Islet precursor cell (in vitro differentiated cells): ENCODE measurements around the gene TECTB.
"Not testable (repeated sequence)": the region's sequence is repeated elsewhere in the genome, so short reads cannot be mapped to it uniquely, and the experiment has no call there.

ENCODE experiments used
- DNase-seq: peaks from one replicate; pipeline ENCODE4 v3.0.0-alpha.2; 2018

The TECTB gene

DNA sequence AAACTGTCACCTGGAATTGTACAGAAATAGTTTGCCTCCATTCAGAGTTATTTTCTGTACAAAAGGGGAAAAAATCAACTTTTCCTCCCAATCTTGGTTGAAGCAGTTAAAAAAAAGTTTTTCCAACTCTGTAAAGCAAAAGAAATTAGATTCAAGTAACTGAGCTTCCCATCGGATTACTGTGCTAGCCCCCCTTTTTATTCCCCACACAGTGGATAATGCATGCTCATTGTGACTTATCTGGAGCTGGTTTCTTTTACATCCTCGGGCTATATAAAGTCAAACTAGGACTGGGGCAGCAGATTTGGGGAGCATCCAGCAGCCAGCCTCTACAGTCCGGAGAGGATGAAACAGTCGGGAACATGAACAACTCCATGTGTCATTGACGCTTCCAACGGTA lies at the start of gene TECTB:
TECTB (plus strand) TSS at position 301 of the 400 bp plus-strand sequence. CDS start 335 bp downstream, outside the sequence.
- no peak for DNase-seq

- DNase-seq, result no peak
Measured at GRCh38 chr10:112235141-112235540, 48.1 kb upstream of the TECTB start.

DNA sequence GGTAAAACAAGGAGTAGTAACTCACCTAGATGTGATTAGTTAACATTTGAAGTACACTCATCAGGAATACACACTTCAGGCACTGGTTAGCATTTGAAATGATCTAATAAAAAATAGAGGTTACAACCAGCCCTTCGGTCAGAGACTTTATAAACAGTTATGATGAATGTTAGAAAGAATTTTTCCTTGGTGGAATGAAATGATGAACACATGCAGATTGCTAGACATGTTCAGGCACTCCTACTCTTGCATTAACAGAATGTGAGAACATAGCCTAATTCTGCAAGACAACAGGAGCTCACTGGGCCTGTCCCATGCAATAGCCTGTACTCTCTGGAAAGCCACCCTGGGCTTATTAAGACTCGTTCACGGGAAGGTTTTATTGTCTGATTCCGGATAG lies 47.3 kb upstream of the TECTB start:
- no peak for DNase-seq

- no peak for DNase-seq
Measured at GRCh38 chr10:112236486-112236885, 46.7 kb upstream of the TECTB start.

DNA sequence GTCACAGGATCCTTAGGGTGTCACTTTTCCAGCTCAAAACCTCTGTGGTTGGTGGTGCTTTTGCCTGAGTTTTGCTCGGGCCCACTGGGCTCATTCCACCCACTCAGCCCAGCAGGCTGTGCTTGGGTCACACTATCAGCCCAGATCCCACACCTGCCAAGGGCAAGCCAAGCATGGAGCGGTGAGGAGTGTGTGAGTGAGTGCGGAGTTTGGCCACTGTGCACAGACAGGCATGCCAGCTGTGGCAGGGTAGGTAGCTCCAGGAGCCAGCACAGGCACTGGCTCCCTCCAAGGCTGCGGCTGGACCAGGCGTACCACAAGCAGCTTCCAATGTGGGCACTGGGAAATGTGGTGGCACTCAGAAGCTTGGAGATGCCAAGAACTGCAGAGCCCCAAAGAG lies 43.9 kb upstream of the TECTB start:
- DNase-seq, result no peak

GRCh38 chr10:112240441-112240840 lies 42.8 kb upstream of the TECTB start:
- DNase-seq, result no peak

DNA sequence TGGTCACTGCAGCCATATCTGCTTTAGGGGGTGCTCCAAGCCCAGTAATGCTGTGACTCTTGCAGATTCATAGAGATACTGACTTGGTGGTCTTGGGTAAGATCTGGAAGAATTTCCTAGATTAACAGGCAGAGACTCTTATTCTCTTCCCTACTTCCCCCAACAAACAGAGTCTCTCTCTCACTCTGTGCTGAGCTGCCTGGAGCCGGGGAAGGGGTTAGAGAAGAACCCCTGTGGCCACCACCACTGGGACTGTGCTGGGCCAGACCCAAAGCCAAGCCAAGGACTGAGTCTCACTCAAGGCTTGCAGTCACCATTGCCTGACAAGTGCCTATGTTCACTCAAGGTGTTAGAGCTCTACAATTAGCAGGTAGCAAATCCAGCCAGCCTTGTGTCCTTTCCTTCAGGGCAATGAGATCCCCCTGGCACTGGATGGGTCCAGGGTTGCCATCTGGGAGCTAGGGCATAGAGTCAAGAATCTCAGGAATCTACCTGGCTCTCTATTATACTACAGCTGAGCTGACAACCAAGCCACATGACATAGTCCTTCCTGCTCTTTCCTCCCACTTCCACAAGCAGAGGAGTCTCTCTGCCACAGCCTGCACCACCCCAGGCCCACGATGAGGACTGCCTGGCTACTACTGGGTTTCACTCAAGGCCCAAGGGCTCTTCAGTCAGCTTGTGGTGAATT lies 41.4 kb upstream of the TECTB start:
- DNase-seq, result no peak

DNA sequence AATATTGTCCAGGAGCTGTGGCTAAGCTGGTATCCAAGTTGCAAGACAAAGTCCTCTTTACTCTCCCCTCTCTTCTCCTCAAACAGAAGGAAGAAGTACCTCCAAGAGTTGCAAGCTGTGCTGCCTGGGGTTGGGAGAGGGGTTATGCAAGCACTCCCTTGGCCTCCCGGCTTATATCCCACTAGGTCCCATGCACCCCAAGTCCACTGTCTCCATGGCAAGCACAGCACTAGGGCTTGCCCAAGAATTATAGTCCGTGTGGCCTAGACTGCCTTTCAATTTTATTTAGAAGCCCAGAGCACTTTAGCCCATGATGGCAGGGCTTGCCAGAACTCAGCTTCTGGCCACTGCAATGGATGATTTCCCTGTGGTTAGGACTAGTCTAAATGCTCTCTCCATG lies 40.4 kb upstream of the TECTB start:
- DNase-seq, result no peak

GRCh38 chr10:112243713-112244112 lies 39.5 kb upstream of the TECTB start:
- DNase-seq, result no peak

GRCh38 chr10:112244197-112244596 lies 39.0 kb upstream of the TECTB start:
- DNase-seq, result no peak

- DNase-seq, result no peak
Measured at GRCh38 chr10:112247791-112248190, 35.4 kb upstream of the TECTB start.

DNA sequence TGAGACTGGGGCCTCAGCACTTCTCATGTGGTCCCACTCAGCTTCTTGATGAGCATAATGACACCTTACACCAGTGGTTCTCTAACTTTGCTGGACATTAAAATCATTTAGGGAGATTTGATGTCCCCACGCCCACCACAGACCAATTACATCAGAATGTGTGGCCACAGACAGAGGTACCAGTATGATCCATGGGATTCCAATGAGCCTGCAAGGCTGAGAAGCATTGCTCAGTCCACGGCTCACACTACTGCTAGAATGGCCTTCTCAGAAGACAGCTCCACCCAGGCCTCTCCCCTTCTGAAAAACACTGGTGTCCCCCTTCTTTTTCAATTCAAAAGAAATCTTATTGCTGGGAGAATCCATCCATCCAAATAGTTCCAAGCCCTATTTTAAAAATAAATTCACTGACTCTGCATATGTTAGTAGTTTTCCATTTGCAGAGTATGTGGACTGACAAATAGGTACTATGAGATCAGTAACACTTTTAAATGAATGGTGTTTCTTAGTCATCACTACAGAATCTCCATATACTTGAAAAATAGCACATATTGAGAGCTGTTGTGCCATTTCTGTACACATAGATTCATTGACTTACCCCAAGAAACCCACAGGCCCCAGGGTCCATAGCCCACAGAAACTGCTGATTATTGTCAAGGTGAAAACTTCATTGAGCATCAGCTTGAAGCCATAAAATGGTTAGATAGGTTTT lies 34.5 kb upstream of the TECTB start:
- DNase-seq, result no peak

- DNase-seq, result no peak
Measured at GRCh38 chr10:112249722-112250121, 33.5 kb upstream of the TECTB start.

GRCh38 chr10:112250555-112250954 lies 32.6 kb upstream of the TECTB start:
- DNase-seq, result no peak

GRCh38 chr10:112251238-112251637 lies 32.0 kb upstream of the TECTB start:
- not testable (repeated sequence) for DNase-seq

DNA sequence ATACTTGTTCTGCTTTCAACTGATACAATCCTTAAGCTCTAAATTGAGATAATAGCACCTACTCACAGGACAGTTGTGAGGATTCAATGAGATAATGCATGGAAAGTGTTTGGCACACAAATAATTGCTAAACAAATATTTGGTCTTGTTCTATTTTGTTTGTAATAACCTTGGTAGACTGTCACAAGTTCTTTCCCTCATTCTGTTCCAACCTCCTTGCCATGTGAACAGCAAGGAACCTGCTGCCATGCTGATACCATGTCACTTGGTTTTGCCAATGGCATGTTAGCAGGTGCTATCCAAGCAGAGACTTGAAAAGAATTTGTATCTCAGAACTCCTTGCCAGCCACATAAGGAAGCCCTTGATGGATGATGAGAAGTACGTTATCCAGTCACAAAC lies 24.8 kb upstream of the TECTB start:
- no peak for DNase-seq

DNA sequence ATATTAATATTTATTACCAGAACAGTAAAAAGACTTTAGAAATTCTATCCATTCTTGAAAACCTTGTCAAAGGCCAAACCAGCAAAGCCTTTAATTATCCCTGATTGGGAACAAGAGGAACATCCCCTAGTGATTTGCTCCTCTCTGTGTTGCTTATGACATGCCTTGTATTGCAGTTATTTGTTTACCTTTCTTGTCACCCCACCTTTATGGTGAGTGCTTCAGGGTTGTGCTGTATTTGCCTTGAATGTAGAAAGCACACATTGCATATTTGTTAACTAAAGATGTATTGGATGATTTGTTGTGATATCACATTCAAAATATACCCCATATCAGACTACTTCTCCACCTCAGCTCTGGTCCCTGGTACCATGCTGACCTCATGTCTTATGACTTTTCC lies 23.5 kb upstream of the TECTB start:
- DNase-seq, result no peak

DNA sequence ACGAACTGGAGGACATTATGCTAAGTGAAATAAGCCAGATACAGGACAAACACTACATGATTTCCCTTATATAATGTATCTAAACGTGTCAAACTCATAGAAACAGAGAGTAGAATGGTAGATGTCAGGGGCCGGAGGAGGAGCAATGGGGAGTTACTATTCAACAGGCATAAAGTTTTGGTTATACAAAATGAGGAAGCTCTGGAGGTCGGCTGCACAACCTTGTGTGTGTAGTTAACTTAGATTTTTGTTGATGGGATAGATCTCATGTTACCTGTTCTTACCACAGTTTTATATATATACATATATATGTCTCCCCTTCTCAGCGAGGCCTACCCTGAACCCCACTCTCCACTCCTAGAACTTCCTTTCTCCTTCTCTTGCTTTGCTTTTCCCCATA lies 22.4 kb upstream of the TECTB start:
- DNase-seq, result no peak

GRCh38 chr10:112261281-112261822 lies 21.8 kb upstream of the TECTB start:
- DNase-seq, result no peak

DNA sequence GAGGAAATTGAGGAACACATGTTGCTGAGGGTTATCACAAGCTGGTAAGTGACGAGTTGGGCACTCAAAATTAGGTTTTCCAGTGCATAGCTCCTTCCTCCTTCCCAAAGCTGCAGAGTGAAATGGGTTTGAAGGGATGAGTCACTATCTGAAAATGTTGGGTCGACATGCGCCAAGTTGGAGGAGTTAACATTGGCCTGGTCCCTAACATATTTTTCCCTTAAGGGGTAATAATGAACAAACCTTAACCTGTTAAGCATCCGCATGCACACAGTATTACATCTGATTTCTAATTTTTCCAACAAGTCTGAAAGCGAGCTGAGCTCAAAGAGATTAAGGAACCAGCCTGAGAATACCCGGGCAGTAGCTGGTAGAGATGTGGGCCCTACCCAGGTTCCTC lies 20.7 kb upstream of the TECTB start:
- DNase-seq, result no peak

DNA sequence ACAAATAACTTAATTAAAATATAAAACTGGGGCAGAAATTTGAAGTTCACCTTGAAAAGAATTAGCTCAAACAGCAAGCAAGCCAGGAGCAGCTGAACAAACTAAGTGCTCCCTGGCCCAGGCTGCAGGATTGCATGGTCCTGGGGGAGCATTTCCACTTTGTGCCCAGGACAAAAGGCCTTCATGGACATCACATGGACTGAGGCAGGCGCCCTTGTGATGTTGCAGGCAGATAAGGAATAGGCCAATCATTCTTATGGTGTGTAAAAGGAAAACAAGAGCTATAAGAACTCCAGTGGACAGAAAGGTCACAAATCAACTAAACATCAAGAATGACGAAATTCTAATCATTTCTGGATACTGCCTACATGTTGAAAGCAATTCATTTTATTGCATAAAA lies 17.5 kb upstream of the TECTB start:
- DNase-seq, result no peak

GRCh38 chr10:112269266-112269665 lies 13.9 kb upstream of the TECTB start:
- DNase-seq, result no peak

GRCh38 chr10:112271982-112272381 lies 11.2 kb upstream of the TECTB start:
- DNase-seq, result no peak

GRCh38 chr10:112274831-112275230 lies 8.4 kb upstream of the TECTB start:
- DNase-seq, result no peak
